Keratinocyte (primary cell): ENCODE results near the gene ZNF69.
"Not testable (repeated sequence)": the region's sequence is repeated elsewhere in the genome, so short reads cannot be mapped to it uniquely, and the experiment has no call there.

Experiments used
- EZH2 ChIP-seq: IDR thresholded peaks from one replicate; pipeline ENCODE4 v1.6.1; 2012; ENCODE audit warnings: inconsistent platforms, mild to moderate bottlenecking, low read length, moderate library complexity
- TF ChIP-seq, protein P1 (sequence below), 3 experiments: IDR thresholded peaks in 1 of 3; conservative IDR thresholded peaks in 1 of 3; optimal IDR thresholded peaks in 1 of 3; 2 replicates in 2 of 3; 3 replicates in 1 of 3; pipeline versions ENCODE3 to v1.5.1; 2011; ENCODE audit warnings: low read length in 3 of 3, mild to moderate bottlenecking in 3 of 3, moderate library complexity in 2 of 3, control low read depth in 1 of 3, inconsistent platforms in 1 of 3; ENCODE audit not compliant: insufficient read depth in 2 of 3; ENCODE audit errors: extremely low read depth in 1 of 3

DNA sequence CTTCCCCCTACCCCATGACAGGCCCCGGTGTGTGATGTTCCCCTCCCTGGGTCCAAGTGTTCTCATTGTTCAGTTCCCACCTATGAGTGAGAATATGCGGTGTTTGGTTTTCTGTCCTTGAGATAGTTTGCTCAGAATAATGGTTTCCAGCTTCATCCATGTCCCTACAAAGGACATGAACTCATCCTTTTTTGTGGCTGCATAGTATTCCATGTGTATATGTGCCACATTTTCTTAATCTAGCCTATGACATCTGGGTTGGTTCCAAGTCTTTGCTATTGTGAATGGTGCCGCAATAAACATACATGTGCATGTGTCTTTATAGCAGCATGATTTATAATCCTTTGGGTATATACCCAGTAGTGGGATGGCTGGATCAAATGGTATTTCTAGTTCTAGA lies 50.8 kb downstream of the ZNF69 start:
- not testable (repeated sequence) for TF ChIP-seq EZH2
- TF ChIP-seq, protein P1, sequence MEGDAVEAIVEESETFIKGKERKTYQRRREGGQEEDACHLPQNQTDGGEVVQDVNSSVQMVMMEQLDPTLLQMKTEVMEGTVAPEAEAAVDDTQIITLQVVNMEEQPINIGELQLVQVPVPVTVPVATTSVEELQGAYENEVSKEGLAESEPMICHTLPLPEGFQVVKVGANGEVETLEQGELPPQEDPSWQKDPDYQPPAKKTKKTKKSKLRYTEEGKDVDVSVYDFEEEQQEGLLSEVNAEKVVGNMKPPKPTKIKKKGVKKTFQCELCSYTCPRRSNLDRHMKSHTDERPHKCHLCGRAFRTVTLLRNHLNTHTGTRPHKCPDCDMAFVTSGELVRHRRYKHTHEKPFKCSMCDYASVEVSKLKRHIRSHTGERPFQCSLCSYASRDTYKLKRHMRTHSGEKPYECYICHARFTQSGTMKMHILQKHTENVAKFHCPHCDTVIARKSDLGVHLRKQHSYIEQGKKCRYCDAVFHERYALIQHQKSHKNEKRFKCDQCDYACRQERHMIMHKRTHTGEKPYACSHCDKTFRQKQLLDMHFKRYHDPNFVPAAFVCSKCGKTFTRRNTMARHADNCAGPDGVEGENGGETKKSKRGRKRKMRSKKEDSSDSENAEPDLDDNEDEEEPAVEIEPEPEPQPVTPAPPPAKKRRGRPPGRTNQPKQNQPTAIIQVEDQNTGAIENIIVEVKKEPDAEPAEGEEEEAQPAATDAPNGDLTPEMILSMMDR (optimal IDR thresholded peaks at IDR 0.05 in 1 of 3, IDR thresholded peaks at IDR 0.05 in 1 of 3, conservative IDR thresholded peaks at IDR 0.05 in 1 of 3; ENCODE audit: extremely low read depth in 1 of 3, insufficient read depth in 2 of 3, low read length in 3 of 3): not testable (repeated sequence)
